SK-N-MC (cell line): Measurements from ENCODE around the gene NOD2.

ENCODE experiments used
- EZH2 ChIP-seq: fragments of 200-600 bp; sonication (generic); IDR thresholded peaks from one replicate; pipeline ENCODE4 v1.6.1; 2017; ENCODE audit warnings: antibody characterized with exemption
- FOXP2 ChIP-seq: optimal IDR thresholded peaks from 2 replicates; pipeline ENCODE3; 2011; ENCODE audit warnings: mild to moderate bottlenecking, moderate library complexity; ENCODE audit not compliant: insufficient read depth; ENCODE audit errors: extremely low read length, control extremely low read depth

GRCh38 chr16:50690177-50690576, 3.2 kb upstream of the NOD2 start:
- TF ChIP-seq EZH2 = no peak
- no peak for TF ChIP-seq FOXP2
